Activated CD4-positive, alpha-beta T cell treated with anti-CD3 and anti-CD28 coated beads for 24 hours (primary cell): ENCODE data around the gene FILIP1L.

Experiments
- DNase-seq, 2 donors: peaks; one replicate each; pipeline ENCODE4 v3.0.0-alpha.2; 2020; ENCODE audit warnings: low read depth in 2 of 2

FILIP1L gene

DNA sequence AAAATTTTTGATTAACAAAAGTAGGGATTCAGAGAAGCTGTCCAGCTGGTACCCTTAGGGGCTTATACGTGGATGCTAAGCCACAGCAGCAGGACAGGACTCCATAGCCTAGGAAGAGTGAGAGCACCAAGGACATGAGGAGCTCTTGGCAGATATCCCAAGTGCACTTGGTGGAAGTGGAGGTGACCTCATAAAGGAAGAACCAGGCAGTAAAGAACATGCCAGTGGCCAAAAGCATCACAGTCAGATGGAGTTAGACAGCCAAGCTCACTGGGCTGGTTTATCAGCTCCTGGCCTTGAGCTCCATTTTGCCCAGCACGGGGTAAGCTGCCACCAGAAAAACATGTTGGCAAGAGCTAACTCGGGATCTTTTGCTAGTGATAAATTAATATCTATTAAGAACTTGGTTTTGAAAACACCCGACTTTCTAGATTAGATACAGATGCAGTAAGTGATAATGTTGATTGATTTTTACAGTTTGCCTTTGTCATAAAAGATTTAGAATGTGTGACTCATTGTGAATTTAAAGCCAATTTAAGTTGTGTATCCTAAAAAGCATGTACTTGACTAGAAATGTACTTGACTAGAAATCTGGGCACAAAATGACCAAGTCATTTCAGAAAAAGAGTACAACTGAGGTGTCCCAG lies 188.6 kb downstream of the FILIP1L start:
- DNase-seq: no peak

DNA sequence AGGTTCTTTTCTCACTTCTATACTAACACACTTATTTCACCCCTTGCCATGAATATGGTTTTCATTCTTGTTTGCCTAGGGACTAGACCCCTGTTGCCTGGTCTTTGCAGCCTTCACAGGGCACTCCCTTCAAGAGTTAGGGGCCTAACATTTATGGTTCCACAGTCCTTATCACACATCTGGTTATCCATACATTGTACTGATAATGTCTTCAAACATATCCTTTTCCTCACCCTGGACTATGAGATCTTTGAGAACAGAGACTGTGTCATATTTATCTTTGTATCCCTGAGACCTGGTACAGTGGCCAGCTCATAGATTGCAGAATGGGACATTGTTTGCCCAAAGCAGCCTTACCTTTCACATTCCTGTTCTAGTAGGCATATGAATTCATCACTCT lies 190.4 kb downstream of the FILIP1L start:
- DNase-seq: no peak

DNA sequence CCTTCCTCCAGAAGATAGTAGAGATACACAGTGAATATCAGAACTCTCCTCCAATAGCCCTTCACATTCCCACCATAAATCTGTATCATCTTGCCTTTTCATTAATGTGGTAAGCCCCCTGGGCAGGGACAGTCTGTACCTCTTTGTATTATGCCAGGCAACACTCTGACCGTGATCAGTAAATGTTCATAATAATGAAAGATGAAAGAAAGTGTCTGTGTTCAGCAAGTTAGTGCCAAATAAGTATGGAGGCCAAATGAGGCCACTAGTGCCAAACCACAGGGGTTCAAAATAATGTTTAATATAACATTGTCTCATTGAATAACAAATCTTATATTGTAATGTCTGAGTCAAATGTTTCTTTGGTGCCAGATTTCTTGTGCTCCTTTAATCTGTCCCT lies 192.3 kb downstream of the FILIP1L start:
- DNase-seq: no peak

DNA sequence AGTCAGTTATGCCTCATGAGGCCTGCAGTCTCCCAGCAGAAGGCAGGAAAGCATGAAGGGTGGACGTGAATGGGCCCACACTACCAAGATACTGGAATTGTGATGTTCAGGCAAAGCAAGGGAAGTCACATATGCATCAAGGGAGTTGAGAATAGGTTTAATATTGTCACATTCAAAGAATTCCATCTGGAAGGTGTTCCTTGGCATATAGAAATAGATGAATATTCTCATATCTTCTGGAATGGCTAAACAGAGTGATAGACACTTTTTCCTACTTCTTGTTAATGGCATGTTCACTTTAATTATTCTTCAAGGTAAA lies 193.0 kb downstream of the FILIP1L start:
- no peak for DNase-seq

DNA sequence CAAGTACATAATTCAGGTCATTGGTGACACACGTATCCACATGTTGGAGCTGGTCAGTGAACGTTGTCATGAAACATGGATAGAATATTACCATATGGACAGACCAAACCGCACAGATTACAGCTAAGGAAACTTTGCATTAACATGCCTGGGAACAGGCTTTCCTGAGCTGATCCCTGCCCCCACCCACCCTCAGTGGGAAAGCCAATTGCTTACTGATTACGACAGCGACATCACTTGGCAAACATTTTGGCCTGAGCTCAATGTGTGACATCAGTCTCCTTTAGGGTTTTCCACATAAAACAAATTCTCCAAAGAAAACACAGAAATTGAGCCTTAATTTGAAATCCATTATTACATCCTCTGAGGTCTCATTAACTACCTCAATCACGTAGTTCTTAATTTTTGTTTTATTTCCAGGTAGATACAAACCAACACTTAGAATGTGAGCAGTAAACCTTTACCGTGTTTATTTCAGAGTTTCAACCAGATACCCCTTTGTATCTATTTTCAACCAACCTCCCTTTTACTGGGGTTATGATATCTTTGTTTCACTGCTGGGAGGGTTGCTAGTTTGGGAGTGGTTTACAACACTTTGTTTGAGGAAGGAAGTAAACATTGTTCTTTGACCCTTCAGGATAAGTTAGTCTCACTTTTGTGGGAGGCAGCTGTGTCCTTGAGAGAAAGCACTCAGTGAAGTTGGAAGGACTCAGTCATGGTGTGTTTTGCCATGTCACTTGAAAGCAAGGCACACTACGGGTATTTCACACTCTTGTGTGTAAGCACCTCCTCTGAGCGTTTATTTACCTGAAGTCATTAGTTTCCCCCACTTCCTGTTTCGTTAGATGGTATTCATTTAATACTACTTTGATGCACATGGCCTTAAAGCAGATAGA lies 193.6 kb downstream of the FILIP1L start:
- no peak for DNase-seq

DNA sequence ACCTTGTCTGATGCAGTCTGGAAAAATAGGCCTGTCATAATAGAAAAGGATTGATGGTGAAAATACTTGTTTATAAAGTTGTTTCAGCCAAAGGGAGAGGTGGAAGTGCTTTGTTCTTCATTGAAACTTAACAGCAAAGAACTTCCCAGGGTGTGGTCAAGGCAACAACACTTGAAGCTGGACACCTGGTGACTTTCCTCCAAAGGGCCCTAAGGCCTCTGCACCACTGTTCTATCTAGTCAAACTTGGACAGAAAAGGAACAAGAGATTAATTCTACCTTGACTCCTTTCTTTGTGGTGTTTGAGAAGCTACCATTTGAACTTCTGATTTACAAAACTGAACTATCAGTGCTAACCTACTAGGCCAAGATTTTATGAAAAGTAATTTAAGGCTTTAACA lies 194.6 kb downstream of the FILIP1L start:
- no peak for DNase-seq

DNA sequence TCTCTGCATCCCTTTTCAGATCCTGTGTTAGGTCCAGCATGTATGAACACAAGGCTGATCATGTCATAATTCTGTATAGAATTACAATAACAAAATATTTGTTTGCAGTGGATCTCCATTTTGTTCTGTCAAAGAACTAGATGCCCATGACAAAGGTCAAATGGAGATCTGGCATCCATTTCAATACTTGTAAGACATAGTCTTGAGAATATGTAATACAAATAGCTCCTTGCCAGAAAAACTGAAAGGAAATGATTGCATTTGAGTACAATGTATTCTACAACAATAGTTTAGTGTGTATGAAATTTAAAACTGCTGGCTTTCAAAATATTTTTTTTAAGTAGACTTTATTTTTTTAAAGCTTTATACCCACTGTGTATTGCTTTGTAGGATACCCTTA lies 195.6 kb downstream of the FILIP1L start:
- DNase-seq: no peak

DNA sequence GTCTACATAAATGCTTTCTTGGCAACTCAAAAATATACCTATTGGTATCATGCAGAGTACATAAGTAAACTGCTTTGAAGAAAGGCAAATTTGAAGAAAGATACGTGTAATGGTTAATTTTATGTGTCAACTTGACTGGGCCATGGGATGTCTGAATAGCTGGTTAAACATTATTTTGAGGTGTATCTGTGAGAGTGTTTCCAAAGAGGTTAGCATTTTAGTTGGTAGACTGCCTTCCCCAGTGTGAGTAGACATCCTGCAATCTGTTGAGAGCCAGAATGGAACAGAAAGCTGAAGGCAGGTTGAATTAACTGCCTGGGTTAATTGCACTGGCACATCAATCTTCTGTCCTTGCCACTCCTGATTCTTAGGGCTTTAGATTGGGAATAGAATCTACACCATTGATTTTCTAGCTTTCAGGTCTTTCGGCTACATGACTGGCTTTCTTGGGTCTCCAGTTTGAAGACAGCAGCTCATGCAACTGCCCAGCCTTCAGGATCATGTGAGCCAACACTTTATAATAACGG lies 198.3 kb downstream of the FILIP1L start:
- DNase-seq: no peak

DNA sequence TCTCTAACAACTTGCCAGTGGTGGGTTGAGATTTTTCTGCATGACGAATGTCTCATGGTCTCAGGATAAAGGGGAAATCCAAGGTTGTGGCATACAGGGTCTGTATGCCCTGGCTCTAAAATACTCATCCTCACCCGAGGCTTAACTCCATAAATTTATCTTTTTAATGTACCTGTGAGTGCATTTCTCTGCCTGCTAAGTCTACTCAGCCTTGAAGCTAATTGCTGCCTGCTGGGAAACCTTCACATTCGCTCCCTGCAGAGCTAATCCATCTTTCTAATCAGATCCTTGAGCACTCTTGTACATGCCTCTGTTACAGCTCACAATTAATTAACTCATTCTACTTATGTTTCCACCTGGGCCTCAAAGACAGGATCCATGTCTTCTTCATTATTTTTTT lies 202.9 kb downstream of the FILIP1L start:
- no peak for DNase-seq

DNA sequence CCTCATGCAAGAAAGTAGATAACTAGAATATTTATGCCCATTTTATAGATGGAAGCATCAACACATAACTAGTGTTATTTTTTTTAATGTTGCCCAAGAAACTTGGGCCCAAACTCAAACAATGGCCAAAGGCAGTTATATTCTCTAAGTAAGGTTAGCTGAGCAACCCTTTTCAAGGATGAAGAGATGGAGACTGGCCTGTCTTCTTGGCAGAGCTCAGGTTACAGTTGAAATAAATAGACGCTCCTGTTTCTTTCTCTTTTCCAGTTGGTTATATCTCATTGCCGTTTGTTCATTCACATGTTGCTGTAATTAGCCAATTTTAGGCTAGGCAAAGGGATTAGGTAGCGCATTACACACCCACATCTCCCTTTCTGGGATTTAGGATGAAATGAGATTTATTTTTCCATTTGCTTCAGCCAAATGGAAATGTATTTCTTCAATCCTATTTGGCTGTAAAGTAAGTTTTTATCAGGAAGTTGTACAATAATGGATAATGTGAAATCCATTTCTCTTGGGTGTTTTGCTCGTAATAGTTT lies 203.5 kb downstream of the FILIP1L start:
- DNase-seq: no peak

DNA sequence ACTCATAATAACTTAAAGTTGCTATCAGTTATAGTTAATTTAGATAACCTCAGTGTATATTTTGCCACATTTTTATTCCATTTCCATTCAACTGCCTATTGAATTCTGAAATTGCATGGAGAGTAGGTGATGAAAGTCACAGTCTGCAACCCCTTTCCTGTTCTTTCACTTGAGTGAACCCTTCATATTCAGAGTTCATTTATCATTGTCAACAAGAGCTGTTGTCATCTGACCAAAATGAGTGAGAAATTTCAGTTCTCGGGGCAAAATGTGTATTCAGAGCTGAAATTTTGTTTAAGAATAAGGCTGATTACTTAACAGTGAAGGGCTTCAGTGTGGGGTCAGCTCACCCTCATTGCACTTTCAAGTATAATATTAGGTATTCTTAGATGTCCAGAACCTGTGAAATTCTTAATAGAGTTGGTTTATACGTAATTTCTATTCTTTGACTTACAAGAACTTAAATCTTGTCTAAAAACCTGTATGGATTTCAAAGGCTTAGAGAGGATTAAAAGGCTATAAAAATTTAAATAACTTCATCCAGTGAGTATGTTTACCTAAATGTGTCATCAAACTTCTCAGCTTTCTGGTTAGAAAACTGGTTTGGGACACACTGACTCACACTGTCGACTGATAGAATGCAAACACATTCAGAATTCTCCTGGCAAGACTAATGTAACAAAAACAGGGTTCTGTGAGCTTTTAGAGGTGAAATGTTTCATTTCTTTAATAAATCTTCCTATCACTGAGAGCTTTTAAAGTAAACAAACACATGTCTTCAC lies 204.4 kb downstream of the FILIP1L start:
- no peak for DNase-seq

DNA sequence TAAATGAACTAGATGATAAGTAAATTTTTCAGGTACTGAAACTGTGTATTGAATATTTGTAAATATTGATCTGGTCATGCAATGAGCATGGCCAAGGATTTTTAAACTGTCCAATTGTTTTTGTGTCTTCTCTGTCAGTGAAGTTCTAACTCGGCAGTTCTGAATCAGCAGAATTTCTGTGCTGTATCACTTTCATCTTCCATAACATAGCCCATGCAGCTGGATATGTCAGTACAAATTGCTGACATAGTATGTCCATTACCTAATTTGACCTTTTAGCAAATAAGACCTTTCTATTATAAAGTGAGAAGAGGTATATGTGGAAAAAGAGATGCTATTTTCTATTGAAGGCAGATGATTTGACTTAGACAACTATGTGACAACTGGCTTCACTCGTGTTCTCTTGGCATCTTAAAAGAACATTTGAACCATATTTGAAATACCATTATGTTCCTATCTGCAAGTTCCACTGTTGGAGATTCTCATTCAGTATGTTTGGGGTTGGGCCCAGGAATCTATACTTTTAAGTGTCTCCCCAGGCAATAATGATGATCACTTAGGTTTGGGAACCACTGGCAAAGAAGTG lies 206.2 kb downstream of the FILIP1L start:
- DNase-seq: no peak

DNA sequence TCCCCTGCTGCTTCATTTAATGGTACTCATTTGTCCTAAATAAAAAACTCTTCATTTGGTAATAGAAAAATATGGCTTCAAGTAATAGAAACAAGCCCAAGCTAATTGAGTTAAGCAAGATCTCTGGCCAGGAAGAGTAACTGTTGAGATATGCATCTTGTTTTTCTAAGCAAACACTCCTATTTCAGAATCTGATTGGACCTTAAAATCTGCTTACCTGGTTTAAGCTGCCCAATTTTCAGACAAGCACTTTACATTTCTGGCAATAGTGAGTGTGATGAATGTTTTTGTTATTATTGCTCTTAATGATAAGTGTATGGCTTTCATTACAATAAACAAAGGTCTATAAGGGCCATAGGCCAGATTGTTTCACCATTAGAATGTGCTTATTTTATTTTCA lies 210.4 kb downstream of the FILIP1L start:
- DNase-seq: no peak

DNA sequence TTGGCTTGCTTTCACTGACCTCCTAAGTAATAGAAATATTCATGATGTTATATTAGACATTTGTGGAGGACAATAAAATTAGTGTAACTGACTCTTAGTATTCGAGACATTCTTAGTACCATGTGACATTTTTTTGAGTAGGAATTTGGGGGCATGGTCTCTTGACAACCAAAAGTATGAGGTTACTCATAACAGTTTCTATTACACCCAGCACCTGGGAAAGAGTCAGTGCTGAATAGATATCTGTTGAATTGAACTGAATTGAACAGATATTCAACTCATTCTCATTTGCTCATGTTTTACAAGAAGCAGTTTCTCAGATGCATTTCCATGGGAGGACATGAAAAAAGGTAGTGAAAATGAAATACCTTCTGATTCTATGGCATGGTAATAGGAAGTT lies 212.2 kb downstream of the FILIP1L start:
- no peak for DNase-seq

DNA sequence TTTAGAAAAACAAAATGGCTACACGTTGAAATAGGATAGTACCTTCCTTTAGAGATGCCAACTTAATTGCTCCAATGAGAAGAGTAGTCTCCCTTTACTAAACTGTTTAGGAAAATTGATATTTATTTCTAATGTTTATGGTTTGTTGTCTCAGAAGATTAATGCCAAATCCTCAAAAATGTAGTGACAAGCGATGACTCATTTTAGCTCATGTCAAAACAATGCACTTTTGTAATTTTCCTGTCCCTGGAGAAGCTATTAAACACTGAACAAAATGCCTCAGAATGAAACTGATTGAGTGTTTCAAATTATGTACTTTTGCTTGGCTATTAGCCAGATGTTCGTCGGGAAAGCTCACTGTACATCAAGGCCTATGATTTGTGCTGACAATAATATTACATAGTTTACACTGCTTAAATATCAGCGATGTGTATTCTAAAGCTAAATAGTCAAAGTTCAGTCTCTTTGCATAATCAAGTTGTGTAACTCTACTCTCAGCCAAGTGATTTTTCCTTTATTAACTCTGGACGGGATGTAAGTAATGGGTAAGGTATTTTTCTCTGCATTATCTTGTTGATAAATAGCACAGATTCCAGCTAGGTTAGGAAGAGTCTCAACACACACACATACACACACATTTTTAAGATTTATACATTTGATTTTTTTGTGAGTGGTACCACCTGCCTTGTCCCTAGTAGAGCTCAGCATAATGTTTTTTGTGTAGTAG lies 212.9 kb downstream of the FILIP1L start:
- no peak for DNase-seq

DNA sequence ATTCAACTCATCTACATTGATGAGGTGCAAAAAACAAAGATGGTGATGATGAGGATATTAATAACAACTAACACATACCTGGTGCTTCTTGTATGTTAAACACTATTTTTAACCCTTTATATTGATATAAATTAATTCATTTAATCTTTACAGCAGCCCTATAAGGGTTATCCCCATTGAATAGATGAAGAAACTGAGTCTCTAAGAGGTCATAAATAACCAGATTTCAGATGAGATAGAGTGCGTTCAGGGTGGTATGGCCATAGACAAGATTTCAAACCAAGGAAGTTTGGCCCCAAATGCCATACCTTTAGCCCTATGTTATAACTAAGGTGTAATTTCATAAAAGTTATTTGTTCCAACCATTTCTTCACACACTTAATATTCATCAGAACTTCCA lies 214.1 kb downstream of the FILIP1L start:
- no peak for DNase-seq

DNA sequence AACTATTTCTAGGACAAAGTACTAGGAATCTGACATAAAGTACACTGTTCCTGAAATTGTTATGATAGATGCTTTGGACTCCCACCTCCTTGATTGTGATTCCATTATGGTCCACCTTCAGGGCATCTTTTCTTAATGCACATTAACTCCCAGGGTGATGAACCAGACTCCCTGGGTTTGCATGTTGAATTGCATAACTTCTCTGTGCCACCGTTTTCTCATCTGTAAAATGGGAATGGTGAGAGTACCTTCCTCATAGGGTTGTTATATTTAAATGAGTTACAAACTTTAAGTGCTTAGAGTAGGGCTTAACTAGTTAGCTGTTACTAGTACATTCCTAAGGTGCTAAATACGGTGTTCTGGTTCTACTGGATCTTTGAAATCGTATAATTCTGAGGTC lies 214.7 kb downstream of the FILIP1L start:
- no peak for DNase-seq

DNA sequence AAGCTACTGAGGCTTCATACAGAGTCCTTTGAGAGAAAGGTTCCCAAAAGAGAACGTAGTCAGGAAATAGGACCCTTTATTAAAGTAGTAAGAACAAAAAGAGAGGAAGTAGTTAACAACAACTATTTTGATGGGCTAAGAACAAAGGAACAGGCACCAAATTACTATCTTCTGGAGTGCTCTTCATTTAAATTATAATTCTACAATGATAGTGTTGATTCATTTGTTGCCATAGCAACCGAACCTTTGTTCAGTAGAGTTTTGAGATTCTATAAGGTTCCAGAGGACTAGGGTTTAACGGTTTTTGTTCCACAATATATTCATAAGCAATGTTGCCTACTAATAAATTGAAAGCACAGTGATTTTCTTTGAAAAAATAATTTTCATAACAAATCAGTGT lies 217.8 kb downstream of the FILIP1L start:
- DNase-seq: no peak

DNA sequence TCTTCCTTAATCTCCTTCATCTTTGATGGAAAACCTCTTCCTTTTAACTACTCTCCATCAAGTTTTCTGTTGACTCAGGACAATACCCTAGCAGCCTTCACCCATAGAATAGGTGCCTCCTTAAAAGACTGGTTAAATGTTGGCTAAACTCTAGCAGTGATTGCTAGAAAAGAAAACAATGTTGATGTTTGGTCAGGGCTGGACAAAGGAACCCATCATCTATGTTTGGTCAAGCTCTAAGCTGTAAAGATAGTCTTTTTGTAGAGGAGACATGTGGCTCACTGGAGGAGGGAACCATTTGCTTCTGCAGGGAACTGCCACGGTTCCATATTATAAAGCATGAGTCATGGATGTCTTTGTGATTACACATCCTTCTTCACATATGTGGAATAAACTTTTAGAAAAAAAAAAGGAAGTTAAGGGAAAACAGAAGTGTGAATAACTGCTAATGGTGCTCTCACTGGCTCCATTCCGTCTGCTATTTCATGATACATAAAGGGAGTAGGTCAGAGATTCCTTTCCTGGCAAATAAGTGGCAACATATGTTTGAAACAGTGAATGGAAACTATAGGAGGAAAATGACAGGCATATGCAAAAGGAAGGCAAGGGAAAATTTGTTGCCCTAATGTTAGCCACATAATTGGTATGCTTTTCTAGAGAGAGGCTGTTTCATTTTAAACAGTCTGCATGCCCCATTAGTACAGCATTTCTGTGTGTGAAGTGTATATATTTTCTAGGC lies 218.4 kb downstream of the FILIP1L start:
- no peak for DNase-seq

DNA sequence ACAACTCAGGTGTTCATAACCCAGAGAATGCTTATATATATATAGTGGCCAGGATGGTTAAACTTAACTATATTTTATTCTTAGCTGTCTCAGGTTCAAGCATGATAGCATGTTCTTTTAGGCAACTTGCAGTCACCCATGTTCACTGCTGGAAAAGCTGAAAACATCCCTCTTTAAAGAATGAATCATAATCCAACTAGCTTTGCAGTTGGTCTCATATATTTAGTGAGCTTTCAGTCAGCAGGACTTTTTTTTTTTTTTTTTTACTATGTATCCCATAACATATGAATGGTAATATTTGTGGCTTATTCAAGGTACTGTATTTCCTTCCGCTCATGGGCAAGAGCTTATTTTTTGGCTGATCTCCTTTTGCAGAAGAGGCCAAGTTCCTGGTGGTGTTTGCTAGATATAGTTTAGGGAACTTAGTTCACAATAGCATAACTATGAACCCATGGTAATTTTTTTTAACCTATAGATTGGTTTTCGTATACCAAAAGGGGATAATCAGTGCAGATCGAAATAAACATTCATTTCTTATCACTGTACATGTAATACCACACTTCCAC lies 219.1 kb downstream of the FILIP1L start:
- no peak for DNase-seq
